ENCODE data around the gene LETMD1.
A peak's percentile ranks its signal among the peaks of the same experiment; 100 is the strongest.

Gene LETMD1

GRCh38 chr12:51080136-51080535 lies 32.0 kb downstream of the LETMD1 start:
- no peak for DNase-seq

- DNase-seq, result no peak
Observed at GRCh38 chr12:51081421-51081820, 33.3 kb downstream of the LETMD1 start.

- DNase-seq, result no peak
Observed at GRCh38 chr12:51082561-51083125, 34.5 kb downstream of the LETMD1 start.

- DNase-seq, result peak; percentile 45 to 81
Observed at GRCh38 chr12:51083126-51083833, 35.2 kb downstream of the LETMD1 start, which contains the start of gene CSRNP2. TSS of gene CSRNP2 (minus strand) at chr12:51083596. CDS start at chr12:51076561, 7,035 bp downstream.

GRCh38 chr12:51085757-51086156 lies 37.6 kb downstream of the LETMD1 start:
- DNase-seq, result no peak

- no peak for DNase-seq
Observed at GRCh38 chr12:51086933-51087332, 38.8 kb downstream of the LETMD1 start.

- no peak for DNase-seq
Observed at GRCh38 chr12:51087818-51088217, 39.7 kb downstream of the LETMD1 start.

GRCh38 chr12:51090705-51091229 lies 42.6 kb downstream of the LETMD1 start:
- no peak for DNase-seq

- no peak for DNase-seq
Observed at GRCh38 chr12:51098611-51099010, 50.5 kb downstream of the LETMD1 start.

GRCh38 chr12:51103977-51104376 lies 55.9 kb downstream of the LETMD1 start:
- DNase-seq, result no peak

GRCh38 chr12:51108136-51108535 lies 60.0 kb downstream of the LETMD1 start:
- no peak for DNase-seq

Measured in cerebellar nuclear complex (tissue), 1 donor.